HL-60 (cell line): ENCODE measurements around the gene SPTSSB.

Experiments
- CTCF ChIP-seq: IDR thresholded peaks from one replicate; pipeline ENCODE4 v1.5.1; 2011; ENCODE audit warnings: low read length, control low read depth, inconsistent platforms; ENCODE audit not compliant: insufficient read depth
- POLR2AphosphoS5 ChIP-seq: IDR thresholded peaks from 2 replicates; pipeline ENCODE4 v1.6.1; 2012; ENCODE audit warnings: low read depth
- REST ChIP-seq: IDR thresholded peaks from 2 replicates; pipeline ENCODE4 v1.6.1; 2012; ENCODE audit warnings: low read depth; ENCODE audit not compliant: insufficient replicate concordance
- SPI1 ChIP-seq: IDR thresholded peaks from 2 replicates; pipeline ENCODE4 v1.6.1; 2012; ENCODE audit warnings: low read depth, mild to moderate bottlenecking, borderline replicate concordance

- no peak for TF ChIP-seq CTCF
- no peak for TF ChIP-seq REST
- TF ChIP-seq POLR2AphosphoS5 = no peak
- no peak for TF ChIP-seq SPI1
Measured at GRCh38 chr3:161369531-161369930, 1.8 kb downstream of the SPTSSB start.
